HCT116 (cell line): ENCODE results near the gene CFAP74. TPM values are rescaled to one million over a fixed set of nuclear protein-coding genes. Genes with fewer than 3 reads are reported as not detected.

Source experiments
- ATAC-seq: fragments of 200-7000 bp; cut with Tn5 transposase; 2 replicates; pipeline ENCODE4 v1.9.1; 2020; ENCODE audit warnings: mild to moderate bottlenecking, moderate library complexity
- BruUV-seq: library from RNA; stranded (reverse); fragments of 400-500 nt; replicated peaks from 2 replicates; lab custom pipeline; 2021; lab: Mats Ljungman, UMichigan
- CTCF ChIA-PET: fragments of 300-600 bp; sonication (Branson Sonifier 250); formaldehyde crosslinking; loops from one replicate; lab custom pipeline; 2021; ENCODE audit warnings: antibody characterized with exemption; lab: Charles Lee
- POLR2A ChIA-PET: fragments of 300-600, 350-600 bp; sonication (Branson Sonifier 250); formaldehyde crosslinking; loops from one replicate; lab custom pipeline; 2021; ENCODE audit warnings: antibody characterized with exemption; lab: Charles Lee
- RAD21 ChIA-PET, 2 experiments: fragments of 300-600 bp; sonication (Branson Sonifier 250); formaldehyde crosslinking; loops; one replicate each; lab custom pipeline; 2023; ENCODE audit warnings: low total read pairs in 2 of 2; ENCODE audit not compliant: uncharacterized antibody in 2 of 2, unreplicated experiment in 2 of 2, low non-redundant PET in 1 of 2; lab: Charles Lee
- DNase-seq: peaks from one replicate; pipeline ENCODE4 v3.0.0-alpha.2; 2010; ENCODE audit warnings: low read depth, low spot score
- H2AFZ ChIP-seq: fragments of 200-600 bp; shearing (Covaris generic), sonication (generic); 2 replicates; pipeline ENCODE4 v1.6.1; 2017; ENCODE audit warnings: low read depth, mixed run types, mixed read lengths, antibody characterized with exemption, low read length; ENCODE audit not compliant: poor library complexity, severe bottlenecking
- H3K27ac ChIP-seq: 2 replicates; pipeline ENCODE4 v1.5.1; 2012; ENCODE audit warnings: low read depth, low read length
- H3K27me3 ChIP-seq: fragments of 200-600 bp; sonication (generic); 2 replicates; pipeline ENCODE4 v1.6.1; 2016; ENCODE audit warnings: mixed run types, low read length, mixed read lengths; ENCODE audit not compliant: insufficient read depth
- H3K36me3 ChIP-seq, 2 experiments: fragments of 200-500 bp in 1 of 2; fragments of 200-600 bp in 1 of 2; sonication (Bioruptor generic) in 1 of 2; sonication (generic) in 1 of 2; 2 replicates each; pipeline versions ENCODE4 v1.5.1 to v1.6.1; 2014 to 2016; ENCODE audit warnings: low read length in 2 of 2, inconsistent platforms in 1 of 2, mixed read lengths in 1 of 2, mixed run types in 1 of 2; ENCODE audit not compliant: insufficient read depth in 2 of 2, control insufficient read depth in 1 of 2
- H3K4me1 ChIP-seq, 2 experiments: fragments of 200-600 bp in 1 of 2; sonication (generic) in 1 of 2; 2 replicates each; pipeline versions ENCODE4 v1.5.1 to v1.6.1; 2012 to 2017; ENCODE audit warnings: low read length in 2 of 2, inconsistent platforms in 1 of 2, mild to moderate bottlenecking in 1 of 2, mixed read lengths in 1 of 2, mixed run types in 1 of 2, moderate library complexity in 1 of 2; ENCODE audit not compliant: insufficient read depth in 2 of 2, control insufficient read depth in 1 of 2
- H3K4me2 ChIP-seq: fragments of 200-600 bp; sonication (generic); 2 replicates; pipeline ENCODE4 v1.6.1; 2017; ENCODE audit warnings: mixed run types, low read length, mixed read lengths
- H3K4me3 ChIP-seq, 2 experiments: fragments of 200-600 bp in 1 of 2; sonication (generic) in 1 of 2; replicated peaks in 1 of 2; 2 replicates each; pipeline ENCODE4 v1.5.1; 2011 to 2016; ENCODE audit warnings: low read length in 2 of 2, control low read depth in 1 of 2, low read depth in 1 of 2, mild to moderate bottlenecking in 1 of 2, mixed read lengths in 1 of 2, mixed run types in 1 of 2
- H3K79me2 ChIP-seq: fragments of 200-600 bp; sonication (generic); 2 replicates; pipeline ENCODE4 v1.6.1; 2017; ENCODE audit warnings: mild to moderate bottlenecking, mixed run types, low read length, moderate library complexity, mixed read lengths; ENCODE audit not compliant: insufficient read depth
- H3K9ac ChIP-seq: fragments of 200-600 bp; sonication (generic); 2 replicates; pipeline ENCODE4 v1.6.1; 2016; ENCODE audit warnings: low read length, mixed read lengths
- H3K9me2 ChIP-seq: fragments of 200-600 bp; sonication (generic), shearing (Covaris generic); 2 replicates; pipeline ENCODE4 v1.6.1; 2017; ENCODE audit warnings: mixed run types, mild to moderate bottlenecking, moderate library complexity; ENCODE audit not compliant: insufficient read depth
- H3K9me3 ChIP-seq, 2 experiments: fragments of 200-500 bp in 1 of 2; fragments of 200-600 bp in 1 of 2; sonication (Bioruptor generic) in 1 of 2; sonication (generic) in 1 of 2; 2 replicates each; pipeline ENCODE4 v1.6.1; 2014 to 2017; ENCODE audit warnings: low read length in 2 of 2, mixed read lengths in 2 of 2, inconsistent platforms in 1 of 2, low read depth in 1 of 2, mild to moderate bottlenecking in 1 of 2, mixed run types in 1 of 2, moderate library complexity in 1 of 2; ENCODE audit not compliant: control insufficient read depth in 1 of 2, insufficient read depth in 1 of 2
- H4K20me1 ChIP-seq: fragments of 200-600 bp; sonication (generic), shearing (Covaris generic); 2 replicates; pipeline ENCODE4 v1.6.1; 2017; ENCODE audit warnings: mixed run types, mild to moderate bottlenecking, moderate library complexity; ENCODE audit not compliant: insufficient read depth
- CBX3 ChIP-seq: IDR thresholded peaks from 2 replicates; pipeline ENCODE4 v1.6.1; 2012; ENCODE audit warnings: low read depth
- EGR1 ChIP-seq: IDR thresholded peaks from 2 replicates; pipeline ENCODE4 v1.6.1; 2012; ENCODE audit warnings: low read depth
- EZH2phosphoT487 ChIP-seq: fragments of 200-600 bp; IDR thresholded peaks from 2 replicates; pipeline ENCODE4 v1.6.1; 2018; ENCODE audit warnings: antibody characterized with exemption, borderline replicate concordance
- POLR2A ChIP-seq: IDR thresholded peaks from 2 replicates; pipeline ENCODE4 v1.7.0; 2011; ENCODE audit warnings: borderline replicate concordance; ENCODE audit not compliant: insufficient read depth, insufficient read length; ENCODE audit errors: extremely low read depth
- SIN3A ChIP-seq: IDR thresholded peaks from 2 replicates; pipeline ENCODE4 v1.6.1; 2012; ENCODE audit warnings: low read depth
- TCF7L2 ChIP-seq: IDR thresholded peaks from 2 replicates; pipeline ENCODE4 v1.7.0; 2011; ENCODE audit warnings: borderline replicate concordance, inconsistent platforms; ENCODE audit not compliant: insufficient read depth, insufficient read length; ENCODE audit errors: extremely low read depth
- YY1 ChIP-seq: IDR thresholded peaks from 2 replicates; pipeline ENCODE4 v1.6.1; 2011; ENCODE audit warnings: low read length, low read depth, moderate library complexity, mild to moderate bottlenecking; ENCODE audit not compliant: insufficient replicate concordance; ENCODE audit errors: extremely low read depth
- intact Hi-C: fragments of 100-400 bp; cut with micrococcal nuclease; formaldehyde crosslinking; loops from 2 replicates; pipeline ENCODE4 v1.10.0; 2022
- total RNA-seq: library from RNA; stranded (reverse); gene quantifications from one replicate; pipeline ENCODE4 v1.2.1, GENCODE V29; 2021; ENCODE audit not compliant: unreplicated experiment
- TF ChIP-seq, protein P1 (sequence below): IDR thresholded peaks from 2 replicates; pipeline ENCODE4 v1.6.1; 2012
- TF ChIP-seq, protein P2 (sequence below): IDR thresholded peaks from 2 replicates; pipeline ENCODE4 v1.6.1; 2012

CFAP74 gene
- total RNA-seq, 1 experiment from 2014 or later = 4.9 TPM

DNA sequence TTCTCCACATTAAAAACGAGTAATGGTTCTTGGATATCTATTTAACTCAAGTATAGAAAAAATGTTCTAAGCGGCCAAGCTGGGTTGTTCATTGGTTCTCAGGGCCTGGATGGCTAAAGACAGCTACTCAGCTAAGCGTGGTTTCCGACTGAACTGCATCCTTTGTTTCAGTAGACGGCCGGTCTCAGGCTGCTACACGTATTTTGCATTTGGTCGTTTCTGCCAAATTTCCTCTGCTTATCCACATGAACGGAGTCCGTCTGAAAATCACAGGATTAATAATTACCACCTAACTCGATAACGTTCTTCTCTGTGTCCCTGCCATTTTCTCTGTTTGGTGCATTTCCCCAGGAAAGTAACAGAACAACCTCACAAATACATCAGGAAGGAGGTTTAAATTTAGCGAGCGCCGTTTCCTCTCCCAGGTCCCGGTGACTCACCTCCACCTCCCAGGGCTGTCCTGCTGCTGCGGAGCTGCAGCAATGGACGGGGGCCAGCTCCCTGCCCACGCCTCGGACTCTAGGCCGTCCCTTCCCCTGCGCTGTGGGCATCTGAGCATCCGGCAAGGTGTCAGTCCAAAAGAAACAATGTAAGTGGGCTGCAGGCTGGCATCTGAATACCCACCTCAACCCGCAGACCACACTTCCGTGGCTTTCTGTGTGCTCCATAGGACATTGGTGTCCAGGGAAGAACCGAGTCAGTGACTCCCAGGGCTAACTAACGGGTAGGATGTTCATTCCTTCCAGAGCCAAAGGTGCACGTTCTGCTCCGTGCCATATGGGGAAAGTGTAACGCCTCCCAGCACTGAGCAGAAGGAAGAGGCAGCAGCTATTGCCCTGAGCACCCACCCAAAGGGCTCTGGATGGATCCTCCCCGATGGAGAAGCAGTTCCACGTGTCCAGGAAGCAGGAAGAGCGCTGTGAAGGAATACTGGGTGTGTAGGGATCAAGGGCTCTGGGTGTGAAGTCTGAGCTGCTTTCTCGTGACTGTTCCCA, 11.5 kb upstream of the CFAP74 start:
- RAD21 ChIA-PET = no interaction called here
- Histone ChIP-seq H3K4me2 (peak overlapping the region; percentile 77), H3K9me3 (no peaks in the 10 kb centered on the region), H2AFZ (peak overlapping the region; percentile 75), H3K4me1 (peaks cover 3 to 26% of the 10 kb centered on the region in 2 experiments; a peak in 3 of 4 replicates), H3K4me3 (peak overlapping the region; percentile 9 to 41), H3K27ac (no peak overlapping the region), H3K9ac (no peak overlapping the region; the same call in 1 of the 2 replicates), H3K79me2 (no peaks in the 10 kb centered on the region), H4K20me1 (no peaks in the 10 kb centered on the region), H3K27me3 (no peaks in the 10 kb centered on the region), H3K9me2 (no peaks in the 10 kb centered on the region), H3K36me3 (no peaks in the 10 kb centered on the region)
- BruUV-seq = no TSS peak
- intact Hi-C loops = no loop called here
- no peak for DNase-seq
- TF ChIP-seq TCF7L2 (no peak), POLR2A (no peak), SIN3A (no peak), YY1 (peak; percentile 9), EZH2phosphoT487 (no peak), EGR1 (peak; percentile 86), CBX3 (no peak)
- TF ChIP-seq, protein P1, sequence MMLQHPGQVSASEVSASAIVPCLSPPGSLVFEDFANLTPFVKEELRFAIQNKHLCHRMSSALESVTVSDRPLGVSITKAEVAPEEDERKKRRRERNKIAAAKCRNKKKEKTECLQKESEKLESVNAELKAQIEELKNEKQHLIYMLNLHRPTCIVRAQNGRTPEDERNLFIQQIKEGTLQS = no peak
- TF ChIP-seq, protein P2, sequence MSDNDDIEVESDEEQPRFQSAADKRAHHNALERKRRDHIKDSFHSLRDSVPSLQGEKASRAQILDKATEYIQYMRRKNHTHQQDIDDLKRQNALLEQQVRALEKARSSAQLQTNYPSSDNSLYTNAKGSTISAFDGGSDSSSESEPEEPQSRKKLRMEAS = no peak
- POLR2A ChIA-PET = interaction anchor here (1.0 kb wide), 1 partner anchor 11 kb away, joined by 4 read pairs; the partner anchor contains the start of gene CFAP74
- CTCF ChIA-PET = interaction anchor here (1.0 kb wide), 2 partner anchors 30 to 71 kb away, joined by 3 to 4 read pairs; no protein-coding TSS in a partner anchor
- peak; percentile 52; the same call in 1 of the 2 replicates for ATAC-seq
